Astrocyte of the hippocampus (primary cell): ENCODE data around the gene SREBF1.

Experiments used
- DNase-seq: peaks from one replicate; pipeline ENCODE4 v3.0.0; 2011; ENCODE audit warnings: low read depth, low spot score

Gene SREBF1

GRCh38 chr17:17781591-17782496 lies 54.9 kb downstream of the SREBF1 start:
- peak; percentile 81 for DNase-seq

GRCh38 chr17:17780922-17781590 lies 55.7 kb downstream of the SREBF1 start:
- DNase-seq, result peak; percentile 90

DNA sequence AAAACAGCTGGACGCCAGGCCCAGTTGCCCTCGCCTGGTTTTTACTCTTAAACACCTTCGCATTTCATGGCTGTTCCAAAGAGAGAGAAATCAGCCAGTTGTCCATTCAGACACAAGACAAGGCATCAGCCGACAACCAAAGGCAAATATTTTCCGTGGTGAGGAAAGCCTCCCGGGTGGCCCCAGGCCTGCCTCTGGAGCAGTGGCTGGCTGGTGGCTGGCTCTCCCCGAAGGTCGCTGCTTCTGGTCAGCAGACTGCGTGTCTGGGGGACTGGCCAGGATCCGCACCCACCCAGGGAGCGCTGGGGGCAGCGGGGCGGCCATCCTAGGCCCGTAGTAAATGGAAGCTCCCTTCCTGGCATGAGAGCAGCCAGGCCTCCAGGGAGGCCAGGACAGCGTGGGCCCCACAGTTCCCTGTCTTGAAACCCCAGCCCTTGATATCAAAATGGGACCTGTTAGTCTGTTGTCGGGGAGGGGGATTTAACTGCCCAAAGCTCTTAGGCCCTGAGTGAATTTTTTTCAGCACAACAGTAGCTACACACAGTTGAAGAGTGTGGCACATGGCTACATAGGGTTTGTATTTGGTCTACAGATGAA lies 57.7 kb downstream of the SREBF1 start:
- no peak for DNase-seq

DNA sequence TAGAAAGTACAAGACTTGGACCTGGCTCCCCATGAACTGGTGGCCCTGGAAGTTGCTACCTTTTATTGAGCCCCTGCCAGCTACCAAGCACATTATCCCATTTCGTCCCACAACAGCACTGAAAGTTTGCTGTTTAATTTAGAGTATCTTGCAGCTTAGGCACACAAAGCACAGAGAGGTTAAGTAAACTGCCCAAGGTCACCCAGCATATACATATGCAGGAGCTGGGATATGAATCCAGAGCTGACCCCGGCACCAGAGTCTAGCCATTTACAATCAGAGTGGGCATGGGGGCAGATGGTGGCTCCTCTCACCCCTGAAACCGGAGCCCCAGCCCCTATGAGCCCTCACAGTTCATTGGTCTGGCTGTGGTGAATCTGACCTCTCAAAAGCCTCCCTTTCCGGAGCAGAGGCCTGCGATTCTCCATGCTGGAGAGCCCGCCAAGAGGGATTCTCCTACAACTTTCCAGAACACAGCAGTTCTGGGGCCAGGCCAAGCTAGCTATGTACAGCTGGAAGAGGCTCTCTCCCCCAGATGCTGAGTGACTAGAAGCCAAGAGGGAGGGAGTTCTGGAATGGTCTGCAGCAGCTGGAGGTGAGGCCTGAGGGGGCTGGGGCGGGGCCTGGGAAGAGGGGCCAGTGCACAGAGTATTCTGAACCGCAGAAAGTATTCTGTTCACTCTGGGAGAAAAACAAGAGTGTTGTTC lies 58.3 kb downstream of the SREBF1 start:
- DNase-seq, result no peak

- no peak for DNase-seq
Observed at GRCh38 chr17:17776889-17777288, 59.9 kb downstream of the SREBF1 start.

DNA sequence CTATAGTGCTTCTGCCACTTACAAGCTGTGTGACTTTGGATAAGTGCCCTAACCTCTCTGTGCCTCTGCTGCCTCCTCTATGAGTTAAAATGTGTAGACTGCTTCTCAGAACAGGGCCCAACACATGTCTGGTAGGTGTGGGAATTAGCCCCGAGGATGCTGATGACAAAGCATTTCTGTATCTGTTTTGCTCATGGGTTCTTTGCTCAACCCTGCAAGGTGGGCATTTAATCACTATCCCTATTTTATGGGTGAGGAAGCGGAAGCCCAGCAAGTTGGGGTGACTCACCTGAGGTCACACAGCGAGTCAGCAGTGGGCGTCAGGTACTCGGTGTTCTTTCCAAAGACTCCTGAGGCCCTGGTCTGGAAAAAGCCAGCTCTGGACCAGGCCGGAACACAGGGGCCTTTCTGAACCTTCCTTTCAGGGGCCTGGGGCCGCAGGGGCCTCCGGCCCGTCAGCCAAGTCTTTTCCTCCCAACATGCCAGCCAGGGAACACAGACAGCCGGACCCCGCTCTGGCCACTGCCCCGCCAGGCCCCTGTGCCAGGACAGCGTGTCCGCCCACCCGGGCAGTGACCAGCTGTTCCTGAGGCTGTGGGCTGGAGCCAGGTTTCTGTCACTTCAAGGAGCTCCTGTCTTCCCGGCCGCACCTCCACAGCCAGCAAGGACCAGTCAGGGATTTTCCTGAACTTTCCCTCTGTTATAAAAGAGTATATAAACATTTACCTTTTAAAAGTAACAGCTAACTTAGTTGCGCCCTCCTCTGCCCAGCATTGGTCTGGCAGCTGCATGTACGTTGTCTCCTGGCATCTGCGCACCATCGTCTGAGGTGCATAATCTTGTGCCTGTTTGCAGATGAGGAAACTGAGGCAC lies 62.5 kb downstream of the SREBF1 start:
- peak; percentile 52 for DNase-seq

- DNase-seq, result no peak
Observed at GRCh38 chr17:17772231-17772630, 64.6 kb downstream of the SREBF1 start.

DNA sequence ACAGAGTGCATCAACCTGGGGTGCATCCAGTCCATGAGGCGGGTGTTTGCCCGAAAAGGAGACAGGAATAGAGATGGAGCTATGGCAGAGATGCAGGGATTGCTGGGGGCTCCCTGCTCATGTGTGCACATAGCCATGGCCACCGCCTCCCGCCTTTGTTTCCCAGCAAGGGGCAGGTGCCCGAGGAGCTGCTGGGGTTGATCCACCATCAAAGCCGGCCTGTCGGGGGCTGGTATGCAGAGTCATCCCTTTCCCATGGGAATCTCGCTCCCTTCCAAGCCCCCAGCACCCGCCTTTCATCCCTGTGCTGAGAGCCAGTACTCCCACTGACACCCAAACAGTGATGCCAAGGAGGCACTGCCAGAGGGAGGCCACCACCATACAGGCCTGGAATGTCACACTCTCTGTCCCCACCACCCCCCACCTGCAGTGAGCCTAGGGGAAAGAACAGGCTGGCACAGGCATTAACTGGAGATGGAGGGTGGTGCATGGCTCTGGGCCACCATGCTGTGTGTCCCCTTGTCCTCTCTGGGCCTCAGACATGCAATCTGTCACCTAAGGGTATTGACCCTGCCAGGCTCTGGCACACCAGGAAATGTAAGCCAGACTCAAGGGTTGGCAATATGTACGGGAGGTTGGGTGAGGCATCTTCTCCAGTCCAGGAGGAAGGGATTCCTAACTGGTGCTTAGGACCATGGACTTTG lies 65.1 kb downstream of the SREBF1 start:
- DNase-seq, result no peak

DNA sequence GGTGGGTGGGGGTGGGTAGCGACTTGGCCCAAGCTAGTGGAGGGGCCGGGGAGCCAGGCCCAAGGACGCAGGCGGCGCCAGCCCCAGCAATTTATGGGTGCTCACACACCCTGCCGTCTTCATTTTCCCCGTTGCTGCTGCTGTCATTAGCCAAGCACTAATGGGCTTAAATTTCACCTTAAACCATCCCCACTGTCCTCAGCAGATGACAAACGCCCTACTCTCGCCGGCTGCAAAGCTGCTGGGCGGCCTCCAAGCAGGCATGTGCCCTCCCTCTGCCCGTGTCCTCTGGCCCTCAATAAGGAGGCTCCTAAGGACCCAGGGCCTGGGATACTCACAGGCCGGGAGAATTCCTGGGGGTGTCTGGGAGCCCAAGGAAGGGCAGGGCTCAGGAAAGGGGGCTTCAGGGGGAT lies 66.1 kb downstream of the SREBF1 start:
- DNase-seq, result no peak

DNA sequence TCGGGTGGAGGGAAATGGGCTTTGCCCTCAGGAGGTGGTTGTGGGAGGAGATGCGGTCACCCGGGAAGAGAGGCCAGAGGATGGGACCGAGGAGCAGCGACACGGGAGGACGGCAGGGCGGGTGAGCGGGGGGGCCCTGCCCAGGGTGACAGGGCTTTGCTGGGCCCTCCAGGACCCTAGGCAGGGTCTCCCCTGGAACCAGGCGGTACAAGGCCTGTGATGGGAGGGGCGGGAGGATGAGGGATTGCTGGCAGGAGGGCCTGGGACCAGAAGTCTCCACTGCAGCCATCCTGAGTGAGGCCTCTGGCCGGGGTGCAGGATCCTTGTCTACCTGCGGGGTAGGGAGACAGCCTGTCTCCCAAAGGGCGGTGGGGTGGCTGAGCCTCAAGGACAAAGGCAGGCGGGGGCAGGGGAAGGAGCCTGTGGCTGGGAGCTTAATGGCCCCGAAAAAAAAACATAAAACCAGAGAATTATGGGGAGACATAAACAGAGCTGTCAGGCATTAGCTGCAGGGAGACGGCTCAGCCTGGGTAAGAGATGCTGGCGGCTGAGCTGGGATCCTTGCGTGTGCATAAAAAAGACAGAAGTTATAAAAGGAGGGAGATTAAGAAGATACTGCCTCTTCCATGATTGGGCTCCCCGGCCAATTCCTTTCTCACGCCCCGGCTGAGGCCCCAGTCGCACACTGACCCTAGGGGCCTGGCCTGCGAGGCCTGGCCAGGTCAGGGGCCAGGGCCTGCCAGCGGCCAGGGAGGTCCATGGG lies 66.7 kb downstream of the SREBF1 start:
- no peak for DNase-seq

DNA sequence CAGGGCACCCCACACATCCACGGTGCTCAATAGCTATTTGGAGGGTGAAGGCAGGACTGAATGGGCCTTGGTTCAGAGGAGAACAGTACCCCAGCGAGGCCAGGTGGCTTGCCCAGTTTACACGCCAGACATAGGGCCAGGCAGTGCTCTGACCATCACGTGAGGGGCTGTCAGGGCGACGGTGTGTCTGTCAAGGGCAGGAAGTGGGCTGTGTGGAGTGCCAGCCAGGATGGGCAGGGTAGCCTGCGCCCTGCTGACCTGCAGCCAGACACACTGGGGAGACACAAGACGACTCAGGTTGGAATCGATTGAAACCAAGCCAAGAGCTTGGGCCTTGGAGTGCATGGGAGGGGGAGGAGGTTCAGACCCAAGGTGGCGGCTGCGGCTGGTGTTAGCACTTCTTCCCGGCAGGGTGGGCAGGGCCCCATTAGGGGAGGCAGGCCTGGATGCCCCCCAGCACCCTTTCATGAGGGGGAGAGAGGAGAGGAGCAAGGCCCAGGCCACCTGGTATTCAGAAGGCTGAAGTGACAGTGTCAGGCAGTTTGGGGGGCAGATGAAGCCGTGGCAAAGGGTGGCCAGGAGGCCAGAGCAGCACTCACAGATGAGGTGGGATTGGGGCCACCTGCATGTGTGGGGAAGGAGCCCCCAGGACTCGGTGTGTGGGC lies 68.2 kb downstream of the SREBF1 start:
- peak; percentile 37 for DNase-seq

DNA sequence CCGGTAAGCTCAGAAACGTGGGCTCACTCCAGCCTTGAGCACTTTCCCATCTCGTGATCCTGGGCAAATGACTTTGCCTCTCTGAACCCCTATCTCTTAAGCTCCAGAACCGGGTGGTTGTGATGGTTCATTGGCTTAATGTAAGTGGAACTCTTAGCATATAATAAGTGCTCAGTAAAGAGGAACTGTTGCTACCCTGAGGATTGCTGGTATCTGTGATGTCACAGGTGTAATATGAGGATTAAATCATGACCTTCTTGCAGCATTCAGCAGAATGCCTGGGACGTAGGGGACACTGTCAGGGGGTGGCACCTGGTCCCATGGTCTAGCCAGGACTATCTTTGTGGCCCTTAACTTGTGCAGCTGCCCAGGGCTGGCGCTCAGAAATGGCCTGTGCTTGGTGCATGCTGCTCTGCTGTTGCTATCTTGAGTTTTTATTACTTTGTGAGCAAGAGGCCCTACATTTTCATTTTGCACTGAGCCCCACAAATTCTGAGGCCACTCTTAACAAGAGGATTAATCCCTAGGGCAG lies 68.8 kb downstream of the SREBF1 start:
- DNase-seq, result no peak

- peak; percentile 84 for DNase-seq
Observed at GRCh38 chr17:17767154-17767869, 69.5 kb downstream of the SREBF1 start.

GRCh38 chr17:17766744-17767120 lies 70.1 kb downstream of the SREBF1 start:
- DNase-seq, result peak; percentile 39

DNA sequence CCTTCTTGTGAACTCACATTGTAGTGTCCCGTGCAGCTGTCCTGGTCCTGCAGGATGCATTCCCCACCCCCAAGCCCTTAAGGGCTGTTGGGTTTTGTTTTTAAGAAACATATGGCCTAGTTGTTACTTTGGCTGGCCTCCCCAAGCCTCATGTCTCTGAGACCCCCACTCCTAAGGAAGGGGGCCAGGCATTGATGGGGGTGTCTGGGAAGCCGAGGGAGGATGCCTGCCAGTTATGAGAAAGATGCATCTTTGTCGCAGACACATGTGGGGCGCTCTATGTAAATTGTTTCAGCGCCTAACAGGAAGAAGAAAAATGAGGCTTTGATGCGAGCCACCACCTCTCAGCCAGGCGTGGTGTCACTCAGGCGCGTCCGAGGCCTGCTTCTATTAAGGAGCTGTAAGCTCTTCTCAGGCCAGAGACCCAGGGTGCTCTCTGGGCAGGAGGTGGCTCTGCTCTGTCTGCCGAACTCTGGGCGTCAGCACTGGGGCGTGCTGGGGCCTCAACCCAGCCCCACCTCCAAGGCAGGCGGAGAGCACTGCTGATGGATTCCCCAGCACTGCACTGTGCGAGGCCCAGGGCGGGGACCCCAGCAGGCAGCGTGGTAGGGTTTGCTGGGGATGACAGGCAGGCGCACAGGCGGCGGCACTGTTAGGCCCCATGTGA lies 70.6 kb downstream of the SREBF1 start:
- no peak for DNase-seq

DNA sequence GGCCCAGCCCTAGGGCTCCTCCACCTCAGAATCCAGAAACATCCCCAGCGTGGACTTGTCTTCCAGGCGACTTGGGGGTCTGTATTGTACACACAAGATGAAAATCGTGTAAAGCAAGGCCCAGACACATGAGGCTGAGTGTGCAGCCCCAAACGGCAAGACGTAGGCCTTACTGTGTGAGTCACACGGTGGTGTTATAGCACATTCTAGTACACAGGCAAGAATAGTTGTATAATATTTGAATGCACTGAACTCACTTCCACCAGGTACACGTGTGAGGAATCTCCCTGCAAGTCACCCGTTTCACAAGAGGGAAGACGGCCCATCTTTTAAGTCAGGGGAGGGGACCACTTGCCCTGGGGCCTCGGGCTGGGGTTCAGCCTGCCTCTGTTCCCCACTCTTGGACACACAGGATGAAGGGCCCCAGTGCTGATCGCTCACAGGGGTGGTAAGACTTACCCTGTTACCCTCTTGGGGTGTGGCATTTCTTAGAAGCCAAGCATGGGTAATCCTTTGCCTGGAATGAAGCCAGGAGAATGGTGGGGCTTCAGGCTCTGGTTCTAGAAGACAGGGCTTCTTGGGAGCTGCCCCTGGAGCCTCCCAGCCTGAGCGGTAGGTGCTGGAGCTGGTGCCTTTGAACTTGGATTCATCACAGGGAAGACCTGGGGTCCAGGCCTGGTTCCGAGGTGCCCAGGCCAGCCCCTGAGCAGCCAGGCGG lies 71.3 kb downstream of the SREBF1 start:
- no peak for DNase-seq

DNA sequence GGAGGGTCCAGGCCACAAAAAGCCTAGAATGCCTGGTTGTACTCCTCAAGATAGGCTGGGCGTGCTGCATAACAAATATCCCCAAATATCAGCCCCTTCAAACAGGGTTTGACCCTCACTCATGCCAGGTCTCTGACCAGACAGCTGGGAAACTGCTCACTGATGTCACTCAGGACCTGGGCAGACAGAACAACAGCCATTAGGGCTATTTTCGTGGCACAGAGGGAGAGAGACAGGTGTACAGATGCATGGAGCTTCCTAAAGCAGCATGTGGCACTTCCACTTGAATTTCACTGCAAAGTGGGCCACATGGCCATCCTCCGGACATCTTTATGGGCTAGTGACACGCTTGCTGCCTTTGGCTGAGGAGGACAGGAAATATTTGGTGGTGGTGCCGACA lies 73.1 kb downstream of the SREBF1 start:
- DNase-seq, result no peak
